Stimulated activated CD8-positive, alpha-beta memory T cell treated with anti-CD3 and anti-CD28 coated beads, Interleukin-4, amount 100 ng/mL, for 24 hours (primary cell): ENCODE measurements around the gene ZMIZ1.

Source experiments
- DNase-seq: peaks from one replicate; pipeline ENCODE4 v3.0.0-alpha.2; 2020; ENCODE audit warnings: low read depth

Gene ZMIZ1

GRCh38 chr10:79050896-79051555 is 17.7 kb upstream of the ZMIZ1 start:
- DNase-seq, result no peak

GRCh38 chr10:79051766-79052165 is 17.0 kb upstream of the ZMIZ1 start:
- no peak for DNase-seq

GRCh38 chr10:79052291-79053080 is 16.3 kb upstream of the ZMIZ1 start:
- DNase-seq, result no peak

- no peak for DNase-seq
Observed at GRCh38 chr10:79053081-79053434, 15.7 kb upstream of the ZMIZ1 start.

DNA sequence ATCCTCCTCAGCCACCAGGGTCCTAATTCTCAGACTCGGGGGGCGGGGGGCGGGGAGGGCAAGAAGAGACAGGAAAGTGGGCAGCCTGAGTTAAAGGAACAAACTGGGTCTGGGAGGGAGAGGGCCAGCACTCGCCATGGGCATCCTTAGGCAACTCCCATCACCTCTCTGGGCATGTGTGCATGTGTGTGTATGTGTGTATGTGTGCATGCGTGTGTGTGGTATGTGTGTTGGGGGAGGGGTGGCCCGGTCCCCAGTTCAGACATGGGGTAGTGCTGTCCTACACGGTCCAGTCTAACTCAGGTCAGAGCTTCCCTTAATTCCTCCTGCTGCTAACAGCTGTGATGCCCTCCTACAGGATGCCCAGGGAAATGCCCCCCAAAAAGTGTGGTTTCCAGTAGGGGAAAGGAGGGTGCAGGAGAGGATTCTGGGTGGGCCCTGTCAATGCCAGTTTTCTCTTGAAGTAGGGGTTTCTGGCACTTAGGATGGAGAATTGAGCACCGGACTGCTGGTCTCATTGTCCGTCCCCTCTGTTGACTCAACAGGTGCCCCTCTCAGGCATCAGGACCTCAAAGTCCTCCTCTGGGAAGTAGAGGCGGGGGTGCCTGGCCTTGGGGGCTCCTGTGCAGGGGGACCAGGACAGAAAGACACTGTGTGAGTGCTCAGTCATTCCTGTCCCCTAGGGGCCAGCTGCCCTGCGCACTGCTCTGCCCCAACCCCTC is 15.1 kb upstream of the ZMIZ1 start:
- DNase-seq, result no peak

GRCh38 chr10:79054203-79055099 is 14.3 kb upstream of the ZMIZ1 start:
- DNase-seq, result no peak

- no peak for DNase-seq
Observed at GRCh38 chr10:79055100-79055782, 13.5 kb upstream of the ZMIZ1 start.

DNA sequence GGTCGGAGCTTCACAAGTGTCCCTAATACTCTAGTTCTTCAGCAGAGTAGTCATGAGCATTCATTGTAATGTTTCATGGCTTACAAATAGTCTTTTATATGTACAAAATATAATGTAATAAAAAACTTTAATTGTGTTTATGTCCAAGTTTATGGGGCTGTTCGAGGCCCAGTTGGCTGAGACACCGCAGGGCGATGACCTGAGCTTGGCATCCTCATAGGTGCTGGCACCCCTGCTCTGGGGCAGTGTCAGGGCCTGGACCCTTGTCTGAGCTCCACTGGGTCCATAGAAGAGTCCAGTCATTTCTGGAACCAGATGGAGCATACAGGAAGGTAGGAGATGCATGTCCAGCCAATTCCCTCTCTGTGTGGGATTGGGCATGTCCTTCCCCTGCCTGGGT is 12.9 kb upstream of the ZMIZ1 start:
- no peak for DNase-seq

GRCh38 chr10:79056361-79056735 is 12.4 kb upstream of the ZMIZ1 start:
- DNase-seq, result no peak

DNA sequence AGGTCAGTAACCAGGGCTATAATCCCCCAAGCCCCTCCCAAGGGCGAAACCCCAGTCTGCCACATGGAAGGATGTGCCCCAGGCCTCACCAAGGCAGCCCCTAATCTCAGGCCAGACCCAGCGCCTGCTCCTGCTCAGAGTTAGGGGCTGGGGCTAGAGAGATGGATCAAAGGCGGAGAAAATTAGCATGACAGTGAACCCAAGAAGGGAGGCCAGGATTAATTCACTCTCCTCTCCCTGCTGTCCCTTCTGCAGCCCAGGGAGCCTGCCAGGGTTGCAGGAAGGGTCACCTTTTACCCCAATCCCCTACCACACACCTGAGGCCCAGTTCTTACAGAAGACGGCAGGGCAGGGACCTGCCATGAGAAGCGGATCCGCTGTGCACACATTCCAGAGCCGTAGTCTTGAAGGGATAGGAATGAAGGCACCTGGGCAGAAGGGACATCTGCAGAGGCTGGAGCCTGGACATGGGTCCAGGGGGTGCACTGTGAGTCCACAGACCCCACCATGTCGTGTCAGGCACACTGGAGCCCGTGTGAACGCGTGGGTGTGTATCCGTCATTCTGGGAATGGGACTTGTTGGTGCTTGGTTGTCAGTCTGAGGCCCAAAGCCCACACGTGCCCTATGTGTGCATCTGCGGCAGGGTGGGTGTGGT is 11.9 kb upstream of the ZMIZ1 start:
- no peak for DNase-seq

DNA sequence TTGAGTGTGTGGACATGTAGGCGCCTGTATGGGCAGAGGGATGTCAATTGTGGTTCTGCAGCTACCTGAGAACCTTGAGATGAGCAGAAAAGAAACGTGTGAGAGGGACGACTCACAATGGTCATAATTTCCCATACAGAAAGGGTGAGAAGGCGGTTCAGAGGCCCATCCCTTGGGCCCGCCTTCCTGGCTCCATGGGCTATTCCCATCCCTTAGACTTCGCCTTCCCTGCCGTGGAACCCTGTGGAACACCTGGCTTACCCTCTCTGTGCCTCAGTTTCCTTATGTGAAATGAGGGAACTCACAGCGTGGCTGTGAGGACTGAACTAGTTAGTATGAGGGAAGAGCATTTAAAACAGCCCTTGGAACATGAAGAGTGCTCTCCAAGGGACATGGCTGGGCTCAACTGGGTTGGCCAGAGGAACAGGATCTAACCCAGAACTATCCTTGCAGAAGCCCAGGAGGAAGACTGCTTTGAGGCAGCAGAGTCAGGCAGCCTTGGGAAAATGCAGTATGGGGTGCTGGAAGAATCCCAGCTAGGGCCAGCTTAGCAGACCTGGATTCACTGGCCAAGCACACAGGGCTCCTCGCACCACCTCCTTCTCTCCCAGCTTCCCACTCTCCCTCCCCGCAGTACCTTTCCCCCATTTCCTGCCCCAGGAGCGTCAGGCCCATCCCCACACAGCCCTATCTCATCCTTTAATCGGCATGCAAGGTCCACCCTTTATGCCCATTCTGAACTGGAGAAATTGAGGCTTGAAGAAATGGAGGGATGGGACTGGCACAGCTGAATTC is 11.1 kb upstream of the ZMIZ1 start:
- DNase-seq, result no peak

DNA sequence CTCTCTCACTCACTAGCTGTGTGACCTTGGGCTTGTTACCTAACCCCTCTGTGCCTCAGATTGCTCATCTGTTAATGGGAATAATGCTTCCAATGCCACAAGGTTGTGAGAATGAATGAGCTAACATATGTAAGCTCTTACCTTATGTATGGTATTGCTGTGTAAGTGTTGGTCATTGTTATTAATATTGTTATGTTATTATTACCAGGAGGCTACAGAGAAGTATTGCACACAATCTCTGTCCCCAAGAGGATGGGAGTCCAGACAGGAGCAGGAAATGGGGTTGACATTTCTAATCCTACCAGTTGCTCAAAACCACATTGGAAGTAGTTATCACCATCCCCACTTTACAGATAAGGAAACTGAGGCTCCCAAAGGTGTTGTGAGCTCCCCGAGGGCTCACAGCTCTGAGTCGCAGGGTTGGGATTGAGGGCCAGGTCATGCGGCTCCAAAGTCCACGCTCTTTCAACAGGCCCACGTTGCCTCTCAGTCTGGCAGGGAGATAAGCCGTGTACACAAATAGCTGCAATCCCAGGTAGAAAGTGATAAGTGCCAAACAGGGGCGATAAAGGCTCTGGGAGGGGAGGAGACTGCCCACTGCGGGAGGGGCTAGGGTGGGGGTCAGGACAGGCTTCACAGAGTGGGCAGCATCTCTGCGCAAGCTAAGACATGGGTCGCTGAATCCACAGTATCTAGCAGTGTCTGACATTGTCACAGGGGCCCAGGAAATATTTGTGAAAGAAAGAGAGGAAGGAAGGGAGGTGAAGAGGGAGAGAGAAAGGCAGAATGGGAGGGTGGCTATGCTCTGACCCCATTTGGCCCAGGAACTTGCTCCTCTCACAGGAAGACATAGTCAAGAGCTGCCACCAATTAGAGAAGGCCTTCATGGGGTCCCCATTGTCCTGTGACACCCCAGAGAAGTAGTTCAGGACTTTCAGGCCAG is 9.6 kb upstream of the ZMIZ1 start:
- no peak for DNase-seq

- no peak for DNase-seq
Observed at GRCh38 chr10:79059859-79060379, 8.8 kb upstream of the ZMIZ1 start.

DNA sequence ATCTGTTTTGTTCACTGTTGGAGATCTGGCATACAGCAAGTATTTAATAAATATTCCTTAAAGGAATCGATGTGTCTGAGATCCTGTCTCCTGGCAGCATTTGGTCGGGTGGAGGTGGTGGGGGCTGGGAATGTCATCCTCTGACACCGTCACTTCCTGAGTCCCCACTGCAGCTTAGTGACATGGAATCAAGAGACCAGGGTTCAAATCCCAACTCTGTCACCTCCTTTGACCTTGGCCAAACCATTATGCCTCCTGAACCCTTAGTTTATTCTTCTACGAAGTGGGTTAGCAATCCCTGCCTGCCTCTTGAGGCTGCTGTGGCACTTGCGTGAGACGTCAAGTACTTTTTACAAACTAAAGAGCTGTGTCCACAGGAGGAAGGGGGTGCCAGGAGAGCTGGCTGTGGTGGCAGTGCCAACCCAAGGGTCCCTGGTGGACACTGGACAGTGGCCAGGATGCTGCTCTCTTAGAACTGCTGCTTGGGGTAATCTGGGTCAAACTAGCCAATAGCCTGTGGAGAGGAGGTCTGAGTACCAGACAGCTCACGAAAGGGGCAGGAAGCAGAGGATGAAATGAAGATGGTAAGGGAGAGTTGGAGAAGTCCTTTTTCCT is 8.0 kb upstream of the ZMIZ1 start:
- no peak for DNase-seq

GRCh38 chr10:79061441-79062315 is 7.1 kb upstream of the ZMIZ1 start:
- no peak for DNase-seq

DNA sequence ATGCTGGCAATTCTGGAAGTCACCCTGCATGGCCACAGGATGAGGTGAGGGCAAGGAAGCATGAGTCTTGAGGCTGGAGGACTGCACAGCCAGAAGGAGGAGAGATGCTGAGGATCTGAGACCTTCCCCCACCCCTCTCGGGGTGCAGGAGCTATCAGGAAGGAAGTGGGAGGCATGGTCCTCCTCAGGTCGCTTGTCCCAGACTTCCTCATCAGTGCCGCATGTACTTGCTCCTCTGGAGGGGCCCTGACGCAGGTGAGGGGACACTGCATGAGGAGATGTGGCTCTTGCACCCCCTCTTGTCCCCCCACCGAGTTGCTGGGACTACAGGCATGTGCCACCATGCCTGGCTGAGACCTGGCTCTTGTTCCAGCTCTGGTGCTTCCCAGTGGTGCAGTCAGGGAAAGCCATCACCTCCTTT is 5.7 kb upstream of the ZMIZ1 start:
- no peak for DNase-seq
